Left lung (tissue), 10 donors: ENCODE results near the gene C16orf86. TPM values are rescaled to one million over a fixed set of nuclear protein-coding genes. Genes with fewer than 3 reads are reported as not detected.

Source experiments
- ATAC-seq: fragments of 200-7000 bp; cut with Tn5 transposase; one replicate; pipeline ENCODE4 v1.9.1; 2020; ENCODE audit warnings: moderate library complexity
- DNase-seq, 4 donors: peaks; one replicate each; pipeline ENCODE4 v3.0.0-alpha.2; 2013 to 2020
- H3K27ac ChIP-seq, 2 donors: fragments of 200-600 bp; sonication (generic) in 1 of 2; one replicate each; pipeline versions ENCODE4 v1.5.0 to v1.8.0; 2020 to 2021
- H3K27me3 ChIP-seq, 2 donors: fragments of 200-600 bp; sonication (generic) in 1 of 2; one replicate each; pipeline versions ENCODE4 v1.5.0 to v1.8.0; 2020 to 2021
- H3K36me3 ChIP-seq, 2 donors: fragments of 200-600 bp; sonication (generic) in 1 of 2; one replicate each; pipeline versions ENCODE4 v1.5.0 to v1.8.0; 2020 to 2021
- H3K4me1 ChIP-seq, 2 donors: fragments of 200-600 bp; one replicate each; pipeline ENCODE4 v1.8.0; 2021
- H3K4me3 ChIP-seq, 2 donors: fragments of 200-600 bp; sonication (generic) in 1 of 2; one replicate each; pipeline versions ENCODE4 v1.5.0 to v1.8.0; 2020 to 2021; ENCODE audit warnings: mild to moderate bottlenecking in 1 of 2
- H3K9me3 ChIP-seq, 2 donors: fragments of 200-600 bp; sonication (generic) in 1 of 2; one replicate each; pipeline versions ENCODE4 v1.5.0 to v1.8.0; 2020 to 2021
- CTCF ChIP-seq, 2 donors: fragments of 200-600 bp; sonication (generic) in 1 of 2; IDR thresholded peaks; one replicate each; pipeline versions ENCODE4 v1.5.0 to v1.8.0; 2021; ENCODE audit warnings: antibody characterized with exemption in 2 of 2
- intact Hi-C, 2 donors: fragments of 100-400 bp; cut with DNase I; formaldehyde crosslinking; loops; one replicate each; pipeline versions ENCODE4 v1.11.2 to v1.14.2; 2022
- polyA plus RNA-seq, 6 donors: library from polyadenylated mRNA; unstranded; fragments of 120-200 nt; gene quantifications; one replicate each; pipeline ENCODE4 v1.2.1, GENCODE V29; 2013; ENCODE audit not compliant: insufficient read length in 6 of 6
- total RNA-seq, 2 donors: library from RNA; stranded (reverse); fragmentation: NEBNext Ultra II Directional; extraction: Animal tissue kit (Norgen Biotek cat#: 25700); gene quantifications; one replicate each; pipeline ENCODE4 v1.2.1, GENCODE V29; 2021
- donor health status: DM: no; HTN: yes; CAD: no.
- donor health status: DM: no; HTN: no; CAD: no.

C16orf86 gene
- total and polyA plus RNA-seq, 8 donors = 2.3 to 3.6 (median 2.7) TPM

DNA sequence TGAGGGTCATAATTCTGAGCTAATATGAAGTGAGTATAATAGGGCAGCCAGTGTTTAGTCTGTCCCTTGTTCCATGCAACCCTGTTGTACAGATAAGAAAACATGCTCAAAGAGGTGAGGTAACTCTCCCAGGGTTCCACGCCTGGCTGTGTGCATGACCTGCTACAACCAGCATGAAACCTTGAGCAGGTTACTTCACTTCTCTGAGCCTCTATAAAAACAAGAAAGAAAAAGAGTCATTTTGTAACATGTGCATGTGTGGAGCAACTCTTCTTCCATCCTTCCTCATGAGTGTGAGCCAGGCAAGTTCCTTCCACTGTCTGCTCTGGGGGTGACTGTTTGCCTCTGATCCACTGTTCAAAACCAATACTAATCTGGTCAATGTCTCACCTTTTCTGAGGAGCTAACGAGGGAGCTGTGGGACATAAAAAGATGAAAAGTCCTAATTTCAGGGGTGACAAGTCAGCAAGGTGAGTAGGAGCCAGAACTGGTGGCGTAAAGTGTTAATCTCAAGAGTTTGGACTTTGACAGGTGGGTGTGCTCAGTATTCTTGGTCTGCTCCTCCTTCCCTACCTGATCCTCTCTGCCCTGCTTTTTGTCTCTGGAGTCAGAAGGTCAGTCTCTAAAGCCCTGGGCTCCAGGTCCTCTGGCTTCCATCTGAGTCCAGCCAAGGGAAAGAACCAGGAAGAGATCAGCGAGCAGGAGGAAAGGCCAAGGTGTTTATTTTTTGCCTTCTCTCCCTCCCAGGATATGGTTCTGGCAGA, 31.0 kb downstream of the C16orf86 start:
- H3K9me3 ChIP-seq = no peaks in the 10 kb centered on the region
- DNase-seq (no peak), ATAC-seq (no peak)
- H3K4me1 ChIP-seq = peaks cover 0 to 23% of the 10 kb centered on the region in 2 donors
- TF ChIP-seq CTCF (IDR thresholded peaks at IDR 0.05) = no peak
- peaks cover 0 to 8% of the 10 kb centered on the region in 2 donors for H3K36me3 ChIP-seq
- H3K27ac ChIP-seq = peak overlapping the region in 1 of 2 donors; percentile 75
- no peaks in the 10 kb centered on the region for H3K27me3 ChIP-seq
- intact Hi-C loops = no loop called here
- H3K4me3 ChIP-seq = no peak overlapping the region

GRCh38 chr16:67699265-67699664, 32.7 kb downstream of the C16orf86 start:
- intact Hi-C loops = no loop called here
- DNase-seq = no peak
- no peak for ATAC-seq
- Histone ChIP-seq H3K9me3 (no peaks in the 10 kb centered on the region), H3K36me3 (peaks cover 0 to 8% of the 10 kb centered on the region in 2 donors), H3K4me1 (peaks cover 0 to 28% of the 10 kb centered on the region in 2 donors), H3K27ac (no peak overlapping the region), H3K27me3 (no peaks in the 10 kb centered on the region), H3K4me3 (no peak overlapping the region)
- TF ChIP-seq CTCF (IDR thresholded peaks at IDR 0.05) = no peak

- H3K36me3 ChIP-seq = peaks cover 0 to 8% of the 10 kb centered on the region in 2 donors
- ATAC-seq = no peak
These were observed 34.8 kb downstream of the C16orf86 start for GRCh38 chr16:67701420-67701819.

GRCh38 chr16:67702130-67702529, 35.5 kb downstream of the C16orf86 start:
- intact Hi-C loops = no loop called here
- no peak for ATAC-seq
- no peak for DNase-seq
- no peaks in the 10 kb centered on the region for H3K9me3 ChIP-seq
- no peak overlapping the region for H3K27ac ChIP-seq
- H3K27me3 ChIP-seq = no peaks in the 10 kb centered on the region
- no peak overlapping the region for H3K4me3 ChIP-seq
- peaks cover 0 to 22% of the 10 kb centered on the region in 2 donors for H3K4me1 ChIP-seq
- peaks cover 0 to 8% of the 10 kb centered on the region in 2 donors for H3K36me3 ChIP-seq
- TF ChIP-seq CTCF (IDR thresholded peaks at IDR 0.05) = no peak

More at GRCh38 chr16:67701420-67701819, 34.8 kb downstream of the C16orf86 start:
- Histone ChIP-seq H3K27me3 (no peaks in the 10 kb centered on the region), H3K9me3 (no peaks in the 10 kb centered on the region), H3K4me1 (peaks cover 0 to 28% of the 10 kb centered on the region in 2 donors), H3K4me3 (no peak overlapping the region), H3K27ac (no peak overlapping the region)
- intact Hi-C loops = no loop called here
- no peak for TF ChIP-seq CTCF (IDR thresholded peaks at IDR 0.05)
- DNase-seq = no peak

- H3K9me3 ChIP-seq = no peaks in the 10 kb centered on the region
- intact Hi-C loops = no loop called here
- ATAC-seq (no peak), DNase-seq (no peak)
- H3K27me3 ChIP-seq = no peaks in the 10 kb centered on the region
- TF ChIP-seq CTCF (IDR thresholded peaks at IDR 0.05) = no peak
- no peak overlapping the region for H3K4me3 ChIP-seq
- H3K36me3 ChIP-seq = peaks cover 0 to 4% of the 10 kb centered on the region in 2 donors
- peaks cover 0 to 8% of the 10 kb centered on the region in 2 donors for H3K4me1 ChIP-seq
- H3K27ac ChIP-seq = peak overlapping the region in 1 of 2 donors; percentile 23
These were observed 37.0 kb downstream of the C16orf86 start for GRCh38 chr16:67703626-67704025.
